ENCODE results near the gene EDRF1. TPM values are rescaled to one million over a fixed set of nuclear protein-coding genes. Genes with fewer than 3 reads are reported as not detected.

EDRF1 gene
- total and polyA plus RNA-seq, 2 experiments from 2014 or later = 25.0 to 48.8 TPM

- ATAC-seq = no peak
Measured at GRCh38 chr10:125808047-125808446, 88.5 kb downstream of the EDRF1 start.

More at GRCh38 chr10:125808047-125808446, 88.5 kb downstream of the EDRF1 start:
- Mint-ChIP-seq H3K4me3 (no peak overlapping the region), H3K36me3 (ENCODE audit: low read depth) (peaks cover 41% of the 10 kb centered on the region), H3K9me3 (no peaks in the 10 kb centered on the region), H3K4me1 (peaks cover 8% of the 10 kb centered on the region), H3K27ac (no peak overlapping the region), H3K27me3 (ENCODE audit: insufficient read depth, low read depth, poor library complexity) (peaks cover 4% of the 10 kb centered on the region)
- Histone ChIP-seq H3K4me2 (no peak overlapping the region), H4K20me1 (replicated peaks; ENCODE audit: insufficient read depth) (no peaks in the 10 kb centered on the region; the same call in 1 of the 2 replicates), H2AFZ (no peak overlapping the region), H3K36me3 (ENCODE audit: insufficient read depth) (no peaks in the 10 kb centered on the region; the same call in 1 of the 2 replicates), H3K9me2 (ENCODE audit: insufficient read depth) (peaks cover 5% of the 10 kb centered on the region; the same call in 1 of the 2 replicates), H3K4me3 (no peak overlapping the region), H3F3A (replicated peaks; ENCODE audit: low read depth) (no peaks in the 10 kb centered on the region), H3K4me1 (ENCODE audit: insufficient read depth) (no peaks in the 10 kb centered on the region), H3K27me3 (ENCODE audit: insufficient read depth) (no peaks in the 10 kb centered on the region), H3K27ac (ENCODE audit: low read depth) (no peak overlapping the region), H3K79me2 (replicated peaks; ENCODE audit: insufficient read depth) (no peaks in the 10 kb centered on the region)
- DNase-seq (ENCODE audit: low spot score) = no peak
- TF ChIP-seq ZNF114 (CRISPR knock-in tag; IDR thresholded peaks at IDR 0.05) (no peak), REST (IDR thresholded peaks at IDR 0.05; ENCODE audit: unreplicated experiment) (no peak), JUNB (IDR thresholded peaks at IDR 0.05; ENCODE audit: unreplicated experiment) (no peak), EZH2phosphoT487 (IDR thresholded peaks at IDR 0.05; ENCODE audit: unreplicated experiment) (no peak), ZNF331 (CRISPR knock-in tag; IDR thresholded peaks at IDR 0.05; ENCODE audit: low read depth) (no peak), CREB1 (CRISPR knock-in tag; IDR thresholded peaks at IDR 0.05; ENCODE audit: low read depth) (no peak), POLR2AphosphoS5 (IDR thresholded peaks at IDR 0.05; ENCODE audit: low read depth) (no peak), EZH2 (IDR thresholded peaks at IDR 0.05; ENCODE audit: low read depth, unreplicated experiment) (no peak), CTCF (conservative IDR thresholded peaks at IDR 0.05; ENCODE audit: low read depth in 2 of 2) (no peak), NANOG (IDR thresholded peaks at IDR 0.05; ENCODE audit: borderline replicate concordance) (no peak), STAT1 (IDR thresholded peaks at IDR 0.05; ENCODE audit: unreplicated experiment) (no peak)

Data from GM23338 (cell line).